ENCODE results near the gene KRI1. TPM values are rescaled to one million over a fixed set of nuclear protein-coding genes. Genes with fewer than 3 reads are reported as not detected.
A peak's percentile ranks its signal among the peaks of the same experiment; 100 is the strongest.

KRI1 gene
- total and polyA plus RNA-seq, 2 of the 8 experiments (the other 6 are each of a cell fraction or from before 2014, with no cell fraction given), result 14.2 to 45.2 TPM

- H3K9me3 ChIP-seq (ENCODE audit: insufficient read depth in 2 of 2, low read depth in 1 of 2, low read length in 1 of 2), result no peaks in the 10 kb centered on the region
- H3K9ac ChIP-seq (replicated peaks in 1 of 4; ENCODE audit: extremely low read depth in 1 of 4, low read depth in 3 of 4, low read length in 3 of 4), result no peak overlapping the region
- H3K79me1 ChIP-seq (ENCODE audit: low read depth, low read length), result no peaks in the 10 kb centered on the region
- no peak overlapping the region for H2AK5ac ChIP-seq (ENCODE audit: low read depth, low read length)
- H2BK120ac ChIP-seq (replicated peaks; ENCODE audit: low read depth, low read length), result no peak overlapping the region
- H2BK5ac ChIP-seq (ENCODE audit: low read depth, low read length), result no peak overlapping the region
- no peak overlapping the region for H2AFZ ChIP-seq (ENCODE audit: low read length)
- no peak for TF ChIP-seq CTCF (IDR thresholded peaks at IDR 0.05; ENCODE audit: control extremely low read depth in 1 of 3, insufficient read depth in 1 of 3, low read depth in 1 of 3, low read length in 3 of 3)
- TF ChIP-seq MAX (IDR thresholded peaks at IDR 0.05), result no peak
- peak in 1 of 2 experiments; percentile 9; a peak in 1 of 3 replicates for TF ChIP-seq POLR2A (IDR thresholded peaks at IDR 0.05; ENCODE audit: control extremely low read depth in 1 of 2, low read depth in 2 of 2, low read length in 2 of 2)
- H3K56ac ChIP-seq (replicated peaks; ENCODE audit: insufficient read length, low read depth, low read length), result no peak overlapping the region
- no peak overlapping the region for H3K4me2 ChIP-seq (ENCODE audit: insufficient read depth in 1 of 2, low read depth in 2 of 2, low read length in 2 of 2)
- ChIA-PET CTCF (ENCODE audit: partially characterized antibody) (interaction anchor here (1.0 to 4.5 kb wide), 9 partner anchors 10 to 150 kb away, joined by 4 to 25 read pairs (median 6); partner anchors contain the start of gene ATG4D), POLR2A (ENCODE audit: partially characterized antibody) (interaction anchor here (1.0 to 5.0 kb wide), 6 partner anchors 8 to 54 kb away, joined by 3 to 41 read pairs (median 7); partner anchors contain the start of gene KRI1)
- 91% methylated on average over 8 of the region's 12 CpGs; no CpG with 5 or more reads in 1 of the 2 experiments for WGBS, 2 experiments (ENCODE audit: extremely low coverage in 1 of 2, insufficient coverage in 1 of 2, insufficient read length in 1 of 2, insufficient replicate concordance in 2 of 2, low coverage in 1 of 2, low lambda C conversion rate in 2 of 2, missing lambda C conversion rate in 1 of 2)
- no peak overlapping the region for H3K4me3 ChIP-seq (ENCODE audit: extremely low read depth in 1 of 4, insufficient read depth in 2 of 4, low read depth in 3 of 4, low read length in 4 of 4)
- H3K4me1 ChIP-seq (replicated peaks in 1 of 4; ENCODE audit: control insufficient read depth in 3 of 4, insufficient read depth in 4 of 4, low read length in 3 of 4), result no peaks in the 10 kb centered on the region
- H3K18ac ChIP-seq (ENCODE audit: extremely low read depth, low read length), result no peak overlapping the region
- H3K23ac ChIP-seq (ENCODE audit: insufficient read length), result no peak overlapping the region
- no peak overlapping the region for H4K5ac ChIP-seq (ENCODE audit: insufficient read length, low read depth, low read length)
- H2BK12ac ChIP-seq (ENCODE audit: low read depth, low read length), result no peak overlapping the region
- no peak overlapping the region for H4K91ac ChIP-seq (replicated peaks; ENCODE audit: insufficient read length, low read length)
- no peaks in the 10 kb centered on the region for H3K79me2 ChIP-seq (ENCODE audit: control insufficient read depth in 1 of 2, insufficient read depth in 2 of 2, low read length in 2 of 2)
- no peak overlapping the region for H3K27ac ChIP-seq (ENCODE audit: low read depth, low read length)
- FAIRE-seq, result no peak
- no peak overlapping the region for H2BK20ac ChIP-seq (ENCODE audit: low read length)
- peaks cover 6 to 19% of the 10 kb centered on the region in 2 experiments for H4K20me1 ChIP-seq (replicated peaks in 1 of 2; ENCODE audit: control insufficient read depth in 1 of 2, insufficient read depth in 2 of 2, low read length in 2 of 2)
- no peak overlapping the region for H3K14ac ChIP-seq (ENCODE audit: insufficient read length)
- H3K23me2 ChIP-seq (ENCODE audit: low read depth, low read length), result no peaks in the 10 kb centered on the region
- no peak overlapping the region for H3K4ac ChIP-seq (replicated peaks; ENCODE audit: insufficient read length, low read depth, low read length)
- no peaks in the 10 kb centered on the region for H3K27me3 ChIP-seq (replicated peaks in 1 of 4; ENCODE audit: control insufficient read depth in 3 of 4, extremely low read depth in 1 of 4, insufficient read depth in 3 of 4, low read length in 3 of 4)
- DNase-seq (ENCODE audit: low read depth in 1 of 2, low spot score in 2 of 2), result no peak
- H2BK15ac ChIP-seq (ENCODE audit: low read length), result no peak overlapping the region
- H4K8ac ChIP-seq (ENCODE audit: extremely low read depth, insufficient read depth, low read length), result no peak overlapping the region
- peaks cover 10 to 73% (median 46%) of the 10 kb centered on the region in 4 experiments; a peak in 7 of 8 replicates for H3K36me3 ChIP-seq (ENCODE audit: control insufficient read depth in 2 of 4, insufficient read depth in 4 of 4, low read length in 3 of 4)
Measured at GRCh38 chr19:10553943-10554381, 11.8 kb downstream of the KRI1 start.
